Activated gamma-delta T cell treated with anti-CD3 and anti-CD28 coated beads, Interleukin-2, amount 50 U/mL, for 16 hours (primary cell): Measurements from ENCODE around the gene NOX4.

Experiments used
- DNase-seq: peaks from one replicate; pipeline ENCODE4 v3.0.0-alpha.2; 2020; ENCODE audit warnings: low read depth

NOX4 gene

GRCh38 chr11:89490981-89491690, at the start of gene NOX4:
NOX4 (minus strand) TSS chr11:89491375; CDS start chr11:89491246, 129 bp downstream.
- no peak for DNase-seq

DNA sequence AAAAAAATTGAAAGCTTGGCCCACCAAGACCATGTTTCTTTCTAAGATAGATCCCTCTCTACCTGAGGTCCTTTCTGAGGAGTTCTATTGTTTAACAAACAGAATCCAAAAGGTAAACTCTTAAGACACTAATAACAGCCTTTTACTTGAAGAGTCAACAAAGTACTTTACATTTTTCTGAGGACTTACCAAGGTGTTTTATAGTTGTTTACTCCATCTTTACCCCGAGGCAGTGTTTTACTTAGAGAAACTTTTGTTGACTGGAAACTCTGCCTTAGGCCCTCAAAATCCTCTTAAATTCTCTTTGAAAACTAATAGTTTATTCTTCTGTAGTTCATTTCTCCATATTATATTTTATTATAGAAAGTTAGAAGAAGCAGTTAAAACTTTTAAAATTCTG, 49.7 kb upstream of the NOX4 start:
- DNase-seq = no peak

GRCh38 chr11:89537936-89538335, 46.8 kb upstream of the NOX4 start:
- no peak for DNase-seq

DNA sequence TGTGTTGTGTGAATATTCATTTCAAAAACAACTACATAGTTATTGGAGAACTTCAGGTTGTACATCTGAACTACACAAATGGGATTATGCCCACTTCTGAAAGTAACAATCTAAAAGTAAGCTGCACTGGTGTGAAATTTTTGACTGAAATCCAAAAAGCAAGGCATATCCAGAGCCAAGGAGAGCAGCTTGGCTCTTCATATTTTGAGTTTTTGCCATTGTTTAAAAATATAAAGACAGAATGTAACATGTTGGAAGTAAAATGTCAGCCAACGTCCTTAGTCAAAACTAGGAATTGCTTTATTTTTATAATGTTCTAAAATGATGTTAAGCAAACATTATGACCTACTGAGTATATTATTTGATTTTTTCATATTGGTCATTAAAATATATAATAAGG, 45.8 kb upstream of the NOX4 start:
- no peak for DNase-seq

DNA sequence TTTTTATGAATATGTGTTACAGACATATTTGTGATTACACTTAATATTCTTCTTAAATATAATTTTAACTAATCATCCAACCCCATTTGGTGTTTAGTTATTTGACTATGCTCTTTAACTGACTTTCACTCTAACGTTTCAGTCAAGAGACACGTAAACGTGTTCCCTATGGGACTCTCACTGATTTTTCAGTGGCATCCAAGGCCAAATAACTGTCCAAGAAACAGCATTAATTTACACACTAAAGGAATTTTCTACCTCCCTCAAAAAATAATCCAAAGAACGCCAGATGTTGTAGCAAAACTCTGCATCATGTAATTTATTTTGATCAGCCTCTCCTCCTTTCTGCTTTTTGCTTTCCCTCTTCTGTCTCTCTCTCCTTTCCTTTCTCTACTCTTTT, 44.0 kb upstream of the NOX4 start:
- DNase-seq = no peak

- DNase-seq = no peak
Observed at GRCh38 chr11:89529626-89530380, 38.6 kb upstream of the NOX4 start.

DNA sequence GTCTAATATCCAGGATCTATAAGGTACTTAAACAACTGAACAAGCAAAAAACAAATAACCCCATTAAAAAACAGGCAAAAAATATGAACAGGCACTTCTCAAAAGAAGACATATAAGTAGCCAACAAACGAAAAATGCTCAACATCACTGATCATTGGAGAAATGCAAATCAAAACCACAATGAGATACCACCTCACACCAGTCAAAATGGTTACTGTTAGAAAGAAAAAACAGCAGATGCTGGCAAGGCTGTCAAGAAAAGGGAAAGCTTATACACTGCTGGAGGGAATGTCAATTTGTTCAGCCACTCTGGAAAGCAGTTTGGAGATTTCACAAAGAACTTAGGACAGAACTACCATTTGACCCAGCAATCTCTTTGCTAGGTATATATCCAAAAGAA, 30.6 kb upstream of the NOX4 start:
- no peak for DNase-seq

GRCh38 chr11:89521294-89521693, 30.1 kb upstream of the NOX4 start:
- no peak for DNase-seq

GRCh38 chr11:89516496-89516895, 25.3 kb upstream of the NOX4 start:
- DNase-seq = no peak

DNA sequence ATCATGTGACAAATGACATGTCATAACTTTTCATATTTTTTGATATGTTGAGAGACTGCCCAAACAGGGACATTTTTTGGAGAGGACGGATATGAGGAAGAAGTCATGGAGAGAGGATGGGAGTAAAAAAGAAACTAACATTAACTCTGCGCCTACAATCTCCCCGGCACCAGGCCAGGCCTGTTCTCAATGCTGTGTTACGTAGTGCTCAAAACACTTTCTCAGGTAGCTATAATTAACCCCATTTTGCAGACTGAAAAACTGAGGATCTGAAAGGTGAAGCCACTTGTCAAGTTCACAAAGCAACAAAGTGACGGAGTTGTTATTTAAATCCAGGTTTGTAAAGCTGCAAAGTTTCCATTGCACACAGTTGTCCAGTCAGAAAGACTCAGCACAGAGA, 17.4 kb upstream of the NOX4 start:
- no peak for DNase-seq

GRCh38 chr11:89504270-89504669, 13.1 kb upstream of the NOX4 start:
- no peak for DNase-seq

DNA sequence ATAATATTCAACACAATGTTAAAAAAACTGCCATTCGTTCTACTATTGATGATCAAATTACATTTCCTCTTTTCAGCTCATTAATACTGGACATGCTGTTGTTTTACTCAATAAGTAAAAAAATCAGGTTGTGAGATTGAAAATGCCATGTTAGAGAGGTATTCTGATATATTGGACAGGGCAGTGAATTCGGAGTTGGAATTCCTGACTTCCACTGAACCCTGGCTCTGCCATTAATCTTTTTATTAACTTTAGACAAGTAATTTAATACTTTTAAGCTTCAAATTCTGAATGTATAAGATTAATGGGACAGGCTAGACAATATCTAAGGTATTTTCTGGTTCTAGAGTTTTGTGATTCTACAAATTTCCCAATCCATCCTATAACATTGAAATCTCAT, 12.2 kb upstream of the NOX4 start:
- DNase-seq = no peak

- no peak for DNase-seq
Observed at GRCh38 chr11:89502301-89502700, 11.1 kb upstream of the NOX4 start.

GRCh38 chr11:89500336-89500735, 9.2 kb upstream of the NOX4 start:
- DNase-seq = no peak

DNA sequence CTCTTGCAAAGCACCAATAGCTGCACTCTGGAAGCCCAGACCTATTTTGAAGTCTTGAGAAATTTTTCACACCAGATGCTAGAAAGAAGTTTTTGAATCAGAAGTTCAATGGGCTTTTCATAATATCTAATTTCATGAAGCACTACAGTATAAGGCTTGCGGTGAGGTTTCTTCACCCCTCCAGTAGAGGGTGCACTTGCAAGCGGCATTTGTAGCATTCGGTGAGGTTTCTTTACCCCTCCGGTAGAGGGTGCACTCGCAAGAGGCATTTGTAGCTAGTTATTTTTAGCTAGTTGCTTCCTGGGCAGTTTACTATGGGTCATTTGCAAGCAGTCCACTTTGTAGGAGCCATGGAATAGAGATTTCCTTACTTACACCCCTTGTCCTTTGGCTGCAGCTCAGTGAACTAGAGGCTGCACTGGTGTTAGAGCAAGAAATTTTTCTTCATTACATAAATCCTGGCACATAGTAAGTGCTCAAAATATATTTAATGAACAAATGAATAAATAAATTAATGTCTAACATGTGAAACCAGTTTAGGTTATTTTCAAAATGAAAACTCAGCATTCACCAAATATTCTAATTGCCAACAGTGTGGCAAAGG, 7.8 kb upstream of the NOX4 start:
- DNase-seq = no peak

DNA sequence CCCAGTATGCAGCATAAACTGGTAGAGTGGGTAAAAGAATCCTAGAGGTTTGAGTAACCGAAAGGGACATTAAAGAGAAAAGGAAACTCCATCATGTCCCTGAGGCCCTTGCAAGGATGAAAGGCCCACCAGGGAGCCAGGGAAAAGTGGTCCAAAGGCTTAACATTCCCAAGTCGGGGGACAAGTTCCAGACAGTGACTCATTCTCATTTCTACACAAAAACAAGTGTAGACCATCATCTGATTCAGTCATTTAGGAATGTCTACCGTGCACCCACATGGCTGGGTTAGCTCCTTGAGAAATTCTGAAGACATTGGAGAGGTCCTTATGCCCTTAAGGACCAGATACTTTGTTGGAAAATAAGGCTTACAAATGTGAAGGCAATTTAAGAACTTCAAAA, 4.8 kb upstream of the NOX4 start:
- DNase-seq = no peak

DNA sequence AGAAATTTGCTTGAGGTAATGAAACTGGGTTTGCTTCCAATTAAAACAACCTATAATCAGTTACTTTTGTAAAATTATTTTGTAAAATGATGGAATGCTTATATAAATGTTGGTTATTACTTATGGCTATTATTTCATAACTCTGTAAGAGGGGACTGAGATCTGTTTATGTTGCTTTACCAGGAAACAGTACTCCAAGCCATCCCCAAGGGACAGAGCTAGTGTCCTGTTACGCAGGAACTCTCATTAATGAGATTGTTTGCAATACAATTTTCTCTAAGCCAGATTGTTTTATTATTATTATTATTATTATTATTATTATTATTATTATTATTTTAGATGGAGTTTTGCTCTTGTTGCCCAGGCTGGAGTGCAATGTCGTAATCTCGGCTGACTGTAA, 2.3 kb upstream of the NOX4 start:
- no peak for DNase-seq

DNA sequence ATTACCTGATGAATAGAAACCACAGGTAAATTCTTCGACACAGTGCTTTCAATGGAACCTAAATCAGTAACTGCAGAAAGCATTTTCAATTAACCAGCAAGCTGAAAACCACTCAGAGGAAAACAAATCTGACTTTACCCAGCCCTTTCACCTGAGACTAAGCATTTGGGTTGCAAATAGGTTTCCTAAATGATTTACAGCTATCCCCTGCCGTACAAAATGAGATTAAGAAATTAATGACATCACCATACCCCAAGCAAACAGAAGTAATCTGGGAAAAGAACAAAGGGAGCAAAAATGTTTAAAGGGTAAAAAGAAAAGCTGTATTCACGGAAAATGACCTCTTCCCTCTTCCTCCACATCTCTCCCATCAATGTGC, 584 bp downstream of the NOX4 start:
- DNase-seq = no peak

- no peak for DNase-seq
Observed at GRCh38 chr11:89489930-89490329, 1.2 kb downstream of the NOX4 start.

DNA sequence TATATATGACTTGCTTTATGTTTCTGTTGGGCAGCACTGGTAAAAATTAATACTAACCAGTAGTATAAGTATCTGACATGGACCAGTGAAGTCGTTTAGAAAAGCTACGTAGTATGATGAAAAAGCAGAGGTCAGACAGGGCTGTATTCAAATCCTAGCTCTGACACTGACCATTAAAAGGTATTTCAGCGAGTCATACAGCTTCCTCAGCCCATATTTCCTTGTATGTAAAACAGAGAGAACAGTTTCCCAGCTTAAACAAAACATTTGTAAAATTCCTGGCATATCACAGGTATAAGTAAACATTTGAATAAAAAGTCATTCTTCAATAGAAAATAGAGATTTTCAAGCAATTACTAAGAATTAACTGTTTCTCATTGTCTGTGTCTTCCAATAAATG, 4.2 kb downstream of the NOX4 start:
- no peak for DNase-seq

GRCh38 chr11:89484896-89485295, 6.3 kb downstream of the NOX4 start:
- DNase-seq = no peak

- no peak for DNase-seq
Observed at GRCh38 chr11:89477175-89477574, 14.0 kb downstream of the NOX4 start.

DNA sequence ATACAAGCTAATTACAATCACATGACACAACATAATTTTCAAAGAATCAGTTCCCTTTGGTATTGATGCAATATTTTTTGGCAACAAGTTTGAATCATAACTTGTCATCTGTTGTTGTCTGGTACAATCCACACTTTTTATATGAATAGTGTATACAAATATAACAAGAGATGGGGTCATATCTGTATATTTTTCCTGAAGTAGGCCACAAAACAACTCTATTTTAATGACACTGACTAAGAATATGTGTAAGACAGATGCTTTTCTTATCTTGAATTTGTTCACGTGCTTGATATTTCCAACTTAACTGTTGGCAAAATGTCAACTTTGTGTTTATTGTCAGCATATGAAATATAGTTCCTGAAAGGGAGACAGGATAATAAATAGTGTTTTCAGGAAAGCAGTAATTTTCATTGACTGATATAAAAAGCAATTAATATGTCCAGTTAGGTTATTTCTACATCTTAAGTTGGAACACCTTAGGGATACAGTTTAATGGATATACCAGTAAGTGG, 27.9 kb downstream of the NOX4 start:
- DNase-seq = no peak
